Activated CD8-positive, alpha-beta memory T cell treated with anti-CD3 and anti-CD28 coated beads for 36 hours (primary cell): ENCODE data around the gene LEMD1. TPM values are rescaled to one million over a fixed set of nuclear protein-coding genes. Genes with fewer than 3 reads are reported as not detected.

Experiments
- total RNA-seq, 2 experiments: library from RNA; stranded (reverse); gene quantifications; one replicate each; pipeline ENCODE4 v1.2.3, GENCODE V29; 2021

Gene LEMD1
- total RNA-seq, 2 experiments from 2014 or later, result 0.57 TPM; not detected in 1

Other genes with a start within 250 kb of the LEMD1 start
- 10 to 100 TPM; 18.0 to 18.1 TPM for gene DSTYK, start 210.4 kb downstream of the LEMD1 start, total RNA-seq
- gene TMCC2, start 194.1 kb downstream of the LEMD1 start, total RNA-seq, result 10 to 100 TPM; 11.4 to 11.8 TPM
- gene NUAK2, start 100.3 kb downstream of the LEMD1 start, total RNA-seq, result 1 to 10 TPM; 1.3 to 1.6 TPM
- gene KLHDC8A, start 65.1 kb downstream of the LEMD1 start, total RNA-seq, result not detected
- gene BLACAT1, start 34.0 kb upstream of the LEMD1 start, total RNA-seq, result under 1 TPM; 0.06 to 0.15 TPM
- 1 to 10 TPM; 2.3 to 2.5 TPM for gene CDK18, start 82.6 kb upstream of the LEMD1 start, total RNA-seq
- gene ELK4, start 210.0 kb upstream of the LEMD1 start, total RNA-seq, result 10 to 100 TPM; 70.3 to 71.0 TPM